HG03460 (cell line): Measurements from ENCODE around the gene MDC1.

Experiments used
- ATAC-seq: cut with Tn5 transposase; IDR thresholded peaks from one replicate; pipeline ENCODE4 v1.9.1; 2021; ENCODE audit not compliant: unreplicated experiment

The MDC1 gene

DNA sequence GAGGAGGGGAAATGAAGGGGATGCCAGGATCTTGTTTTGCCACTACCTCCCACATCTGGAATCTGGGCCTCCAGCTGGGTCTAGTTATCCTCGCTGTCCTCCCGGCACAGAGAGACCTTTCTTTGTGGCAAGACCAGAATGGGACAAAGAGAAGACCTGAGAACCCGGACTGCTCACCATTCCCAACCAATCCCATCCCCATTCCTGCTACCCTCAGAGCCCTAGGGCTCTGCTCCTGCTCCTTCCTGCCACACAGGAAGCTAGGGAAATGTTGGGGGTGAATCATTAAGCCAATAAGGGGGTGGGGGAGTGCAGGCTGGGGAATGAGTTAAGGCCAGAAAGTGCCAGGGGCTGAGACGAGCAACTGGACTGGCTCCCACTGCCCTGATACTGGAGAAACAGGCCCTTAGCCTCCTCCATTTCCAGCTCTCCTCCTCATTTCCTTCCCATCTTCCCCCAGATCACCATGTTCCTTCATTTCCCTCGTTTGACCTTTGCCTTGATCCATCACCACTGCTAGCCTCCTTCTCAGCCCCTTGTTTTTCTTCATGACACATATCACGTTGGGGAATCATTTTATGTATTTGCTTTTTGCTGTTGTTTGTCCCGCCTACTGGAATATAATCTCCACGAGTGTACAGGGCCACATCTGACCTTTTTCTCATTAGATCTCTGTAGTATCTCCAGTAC is 31.9 kb upstream of the MDC1 start:
- ATAC-seq = no peak

- ATAC-seq = no peak
Measured at GRCh38 chr6:30747902-30748769, 31.1 kb upstream of the MDC1 start.

GRCh38 chr6:30747300-30747687 is 30.2 kb upstream of the MDC1 start:
- no peak for ATAC-seq

- ATAC-seq = no peak
Measured at GRCh38 chr6:30744054-30744805, 27.1 kb upstream of the MDC1 start, which contains the start of gene IER3. Gene IER3 (minus strand): TSS chr6:30744547. CDS start chr6:30744518, 29 bp downstream.

DNA sequence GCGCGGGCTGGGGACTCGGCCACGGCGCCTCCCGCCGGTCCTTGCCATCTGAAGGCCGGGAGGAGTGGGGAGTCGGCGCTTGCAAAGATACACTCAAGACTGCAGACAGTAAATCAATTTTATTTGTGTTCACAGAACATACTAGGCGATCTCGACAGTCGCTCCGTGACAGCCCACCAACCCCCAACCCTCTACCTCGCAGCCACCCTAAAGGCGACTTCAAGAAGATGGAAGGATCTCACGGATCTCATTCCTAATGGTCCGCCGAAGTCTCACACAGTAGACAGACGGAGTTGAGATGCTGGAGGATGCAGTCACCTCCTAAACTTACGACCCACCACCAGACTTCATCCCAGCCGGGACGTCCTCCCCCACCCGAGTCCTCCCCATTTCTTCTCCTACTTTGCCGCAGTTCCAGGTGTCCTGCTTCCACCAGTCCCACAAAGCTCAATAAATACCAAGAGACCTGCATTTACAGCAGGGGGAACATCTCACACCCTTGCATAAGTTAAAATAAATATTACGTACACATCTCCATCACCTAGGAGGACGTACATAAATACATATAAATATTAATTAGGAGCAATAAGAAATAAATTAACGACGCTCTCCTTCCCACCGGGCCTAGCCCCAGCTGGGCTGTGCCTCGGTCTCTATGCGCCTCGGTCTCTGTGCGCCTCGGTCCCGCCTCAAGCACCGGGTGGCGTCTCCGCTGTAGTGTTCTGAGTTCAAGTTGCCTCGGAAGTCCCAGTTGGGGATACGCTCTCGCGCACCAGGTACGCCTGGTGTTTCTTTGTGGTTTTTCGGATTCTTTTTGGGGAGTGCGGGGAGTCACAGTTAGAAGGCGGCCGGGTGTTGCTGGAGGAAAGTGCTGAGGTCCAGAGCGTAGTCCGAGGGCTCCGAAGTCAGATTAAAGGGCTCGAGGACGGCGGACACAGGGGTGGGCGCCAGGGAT is 26.3 kb upstream of the MDC1 start:
- ATAC-seq = peak; percentile 21

DNA sequence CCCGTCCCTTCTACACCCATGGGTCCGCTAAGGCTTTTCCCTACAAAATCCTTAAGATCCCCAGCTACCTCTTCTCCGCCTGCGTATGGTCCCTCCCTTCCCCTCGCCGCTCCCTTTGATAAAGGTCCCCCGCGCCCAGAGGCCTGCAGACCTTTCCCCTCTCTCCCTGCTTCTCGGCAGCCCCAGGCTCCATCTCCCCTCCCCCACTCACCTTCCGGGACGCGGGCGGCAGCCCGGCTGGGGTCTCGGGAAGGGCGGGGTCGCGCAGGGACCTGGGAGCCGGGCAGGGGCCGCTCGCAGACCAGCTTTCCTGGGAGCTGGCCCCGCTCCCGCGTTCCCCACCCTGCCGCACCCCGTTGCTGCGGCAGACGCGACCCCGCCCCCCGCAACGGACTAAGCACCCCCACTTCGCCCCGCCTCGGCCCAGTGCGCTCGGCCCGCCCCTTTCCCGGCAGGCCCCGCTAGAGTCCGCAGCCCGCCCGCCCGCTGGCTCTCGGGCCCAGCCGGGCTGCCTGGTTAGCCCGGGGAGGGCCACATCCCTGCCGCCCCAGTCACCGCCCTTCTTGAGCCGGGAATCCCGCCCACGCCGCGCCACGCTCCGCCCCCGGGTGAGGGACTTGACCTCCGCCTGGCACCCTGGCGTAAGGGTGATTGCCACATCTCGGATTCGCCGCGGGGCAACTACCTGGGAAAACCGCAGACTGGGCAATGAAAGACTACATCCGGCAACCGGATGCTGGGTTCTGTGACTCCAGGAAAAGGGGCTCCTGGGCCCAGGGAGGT is 25.4 kb upstream of the MDC1 start, which contains the start of gene FLOT1:
Gene FLOT1, minus strand, starts transcription at position 372 of the 783 bp plus-strand sequence. CDS start 498 bp downstream, outside the sequence.
- ATAC-seq = peak; percentile 62

DNA sequence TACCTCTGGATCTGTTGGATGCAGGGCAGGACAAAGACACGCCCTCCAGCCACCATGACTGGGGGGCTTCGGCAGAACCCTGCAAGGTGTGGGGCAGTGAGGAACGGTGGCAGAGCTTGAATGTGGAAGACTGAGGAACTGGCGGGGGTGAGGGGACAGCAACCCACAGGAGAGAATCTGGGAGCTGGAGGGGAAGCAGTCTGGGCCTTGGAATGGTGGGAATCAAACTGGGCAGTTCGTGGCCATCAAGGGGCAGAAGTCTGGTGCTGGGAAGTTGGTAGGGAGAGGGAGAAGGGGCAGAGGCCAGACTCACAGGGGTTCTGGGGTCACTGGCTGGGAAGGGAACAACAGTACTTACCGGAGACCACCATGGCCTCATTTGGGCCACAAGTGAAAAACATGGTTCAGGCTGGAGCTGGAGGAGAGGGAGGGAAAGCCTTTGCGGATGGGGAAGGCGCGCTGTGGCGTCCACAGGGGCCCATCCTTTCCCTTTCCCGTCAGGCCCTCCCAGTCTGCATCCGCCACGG is 24.8 kb upstream of the MDC1 start:
- ATAC-seq = no peak

DNA sequence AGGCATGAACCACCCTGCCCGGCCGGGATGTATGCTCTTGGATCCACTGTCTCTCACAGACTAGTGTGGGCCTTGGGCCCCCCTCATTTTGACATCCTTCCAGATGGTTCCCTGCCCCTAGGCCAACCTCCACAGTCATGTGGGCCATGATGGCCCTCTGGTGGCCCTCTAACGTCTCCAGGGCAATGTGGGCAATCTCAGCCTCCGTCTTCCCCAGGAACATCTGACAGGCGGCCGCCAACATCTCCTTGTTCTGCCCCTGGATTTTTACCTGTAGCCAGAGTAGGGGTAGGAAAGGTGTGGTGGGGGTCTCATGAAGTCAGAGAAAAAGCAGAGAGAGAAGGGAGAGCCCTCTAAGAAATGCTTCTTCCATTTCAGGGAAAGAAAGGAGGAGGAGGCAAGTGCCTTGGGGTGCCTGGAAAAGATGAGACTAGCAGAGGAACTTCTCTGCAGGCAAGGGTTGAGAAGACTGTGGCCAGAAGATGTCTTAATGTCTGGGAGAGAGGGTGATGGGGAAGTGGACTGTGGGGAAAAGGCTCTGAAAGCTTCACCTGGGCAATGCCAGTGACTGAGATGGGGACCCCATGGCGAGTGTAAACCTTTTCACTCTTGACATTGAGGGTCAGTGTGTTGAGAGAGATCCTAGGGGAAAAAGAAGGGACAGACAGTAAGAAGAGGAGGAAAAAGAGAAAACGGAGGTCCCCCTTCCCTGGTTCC is 24.1 kb upstream of the MDC1 start:
- no peak for ATAC-seq

DNA sequence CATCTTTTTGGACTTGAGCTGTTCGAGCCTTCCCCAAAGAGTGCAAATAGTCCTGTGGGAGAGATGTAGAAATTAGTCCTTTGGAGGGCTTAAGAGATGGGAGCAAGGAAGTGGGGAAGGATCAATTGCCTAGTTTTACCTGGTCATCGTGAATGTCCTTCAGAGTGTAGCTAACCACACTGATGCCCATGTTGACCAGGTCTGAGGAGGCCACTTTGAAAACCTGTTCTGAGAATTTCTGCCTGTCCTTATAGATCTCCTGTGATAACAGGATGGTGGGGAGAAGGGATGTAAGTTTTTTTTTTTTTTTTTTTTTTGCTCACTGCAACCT is 23.4 kb upstream of the MDC1 start:
- no peak for ATAC-seq

DNA sequence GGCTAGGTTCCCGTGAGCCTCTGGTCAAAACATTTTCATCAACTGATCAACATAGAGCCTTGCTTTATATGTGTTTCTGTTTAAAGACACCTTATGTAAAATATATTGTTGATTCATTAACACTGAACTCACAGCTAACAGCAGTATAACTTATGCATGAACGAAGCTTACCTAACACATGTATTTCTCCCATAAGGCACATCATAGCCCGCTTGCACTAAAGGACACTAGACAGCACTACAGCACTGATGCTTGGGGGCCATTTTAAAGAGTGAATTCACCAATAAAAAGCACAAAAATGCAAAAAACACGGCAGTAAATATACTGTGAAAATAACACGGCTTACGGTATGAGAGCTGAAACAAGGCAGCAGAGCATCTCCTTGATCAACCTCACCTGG is 21.5 kb upstream of the MDC1 start:
- no peak for ATAC-seq

DNA sequence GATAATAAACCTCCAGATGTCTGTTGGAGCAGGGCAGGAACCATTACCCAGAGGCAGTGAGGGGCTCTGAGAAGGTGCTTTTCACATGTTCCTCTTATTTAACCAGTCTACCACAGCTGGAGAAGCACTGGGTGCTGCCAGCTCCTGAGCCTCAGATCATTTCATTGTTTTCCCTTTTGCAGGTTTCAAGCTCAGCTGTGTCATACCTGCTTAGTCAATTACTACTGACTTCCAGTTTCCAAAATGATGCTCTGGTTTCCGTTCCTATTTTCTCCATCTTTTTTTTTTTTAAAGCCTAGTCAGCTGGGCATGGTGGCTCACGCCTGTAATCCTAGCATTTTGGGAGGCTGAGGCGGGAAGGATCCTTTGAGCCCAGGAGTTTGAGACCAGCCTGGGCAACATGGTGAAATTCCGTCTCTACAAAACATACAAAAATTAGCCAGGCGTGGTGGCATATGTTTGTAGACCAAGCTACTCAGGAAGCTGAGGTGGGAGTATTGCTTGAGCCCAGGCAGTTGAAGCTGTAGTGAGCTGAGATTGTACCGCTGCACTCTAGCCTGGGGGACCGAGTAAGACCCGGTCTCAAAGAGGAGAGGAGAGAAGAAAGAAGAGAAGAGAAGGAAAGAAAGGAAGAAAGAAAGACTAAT is 18.7 kb upstream of the MDC1 start:
- peak; percentile 38 for ATAC-seq

DNA sequence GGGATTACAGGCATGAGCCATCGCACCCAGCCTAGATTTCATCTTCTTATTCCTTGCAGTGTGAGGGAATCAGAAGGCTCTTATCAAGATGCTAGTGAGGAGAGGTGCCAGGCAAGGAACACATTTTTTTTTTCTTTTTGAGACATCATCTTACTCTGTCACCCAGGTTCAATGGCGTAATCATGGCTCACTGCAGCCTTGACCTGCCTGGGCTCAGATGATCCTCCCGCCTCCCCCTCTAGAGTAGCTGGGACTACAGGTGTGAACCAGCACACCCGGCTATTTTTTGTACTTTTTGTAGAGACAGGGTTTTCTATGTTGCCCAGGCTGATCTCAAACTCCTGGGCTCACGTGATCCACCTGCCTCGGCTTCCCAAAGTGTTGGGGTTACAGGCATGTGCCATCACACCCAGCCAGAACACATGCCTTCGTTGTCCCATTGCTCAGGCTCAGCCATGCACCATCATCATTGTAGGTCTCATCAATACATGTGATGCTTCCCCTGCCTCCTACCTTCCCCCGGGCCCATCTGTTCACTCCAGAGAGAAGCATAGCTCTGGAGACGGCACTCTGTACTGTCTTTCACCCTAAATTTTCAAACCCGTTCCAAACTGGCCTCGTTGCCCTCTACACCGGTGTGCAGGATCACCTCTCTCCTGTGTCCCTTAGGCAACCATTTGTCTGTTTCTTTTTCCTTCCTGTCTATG is 15.3 kb upstream of the MDC1 start:
- ATAC-seq = no peak

DNA sequence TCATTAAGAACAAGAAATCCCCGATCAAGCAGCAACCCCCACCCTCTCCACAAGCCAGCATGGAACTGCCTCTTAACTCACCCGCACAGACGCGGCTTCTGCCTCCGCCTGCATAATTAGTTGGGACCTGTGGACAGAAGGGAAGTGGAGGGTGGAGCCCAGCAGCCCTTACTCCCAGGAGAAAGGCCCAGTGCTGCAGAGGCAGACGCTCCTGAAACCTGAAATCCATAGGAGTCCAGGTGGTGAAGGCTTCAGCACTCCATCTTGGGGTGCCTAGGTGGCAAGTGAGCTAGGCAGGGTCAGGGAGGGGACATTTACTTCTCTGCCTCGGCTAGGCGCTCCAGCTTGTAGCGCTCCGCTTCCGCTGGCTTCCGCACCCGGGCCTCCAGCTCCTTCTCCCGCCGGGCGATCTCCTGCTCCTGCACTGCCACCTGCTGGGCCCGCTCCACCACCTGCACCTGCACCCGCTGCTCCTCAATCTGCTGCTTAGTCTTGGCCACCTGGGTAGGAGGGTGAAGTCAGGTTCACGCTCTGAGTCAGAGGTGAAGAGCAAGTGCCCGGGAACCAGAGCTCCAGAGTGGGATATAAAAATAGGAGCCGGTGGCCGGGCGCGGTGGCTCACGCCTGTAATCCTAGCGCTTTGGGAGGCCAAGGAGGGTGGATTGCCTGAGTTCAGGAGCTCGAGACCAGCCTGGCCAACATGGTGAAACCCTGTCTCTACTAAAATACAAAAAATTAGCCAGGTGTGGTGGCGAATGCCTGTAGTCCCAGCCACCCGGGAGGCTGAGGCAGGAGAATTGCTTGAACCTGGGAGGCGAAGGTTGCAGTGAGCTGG is 13.7 kb upstream of the MDC1 start:
- ATAC-seq = peak; percentile 59

DNA sequence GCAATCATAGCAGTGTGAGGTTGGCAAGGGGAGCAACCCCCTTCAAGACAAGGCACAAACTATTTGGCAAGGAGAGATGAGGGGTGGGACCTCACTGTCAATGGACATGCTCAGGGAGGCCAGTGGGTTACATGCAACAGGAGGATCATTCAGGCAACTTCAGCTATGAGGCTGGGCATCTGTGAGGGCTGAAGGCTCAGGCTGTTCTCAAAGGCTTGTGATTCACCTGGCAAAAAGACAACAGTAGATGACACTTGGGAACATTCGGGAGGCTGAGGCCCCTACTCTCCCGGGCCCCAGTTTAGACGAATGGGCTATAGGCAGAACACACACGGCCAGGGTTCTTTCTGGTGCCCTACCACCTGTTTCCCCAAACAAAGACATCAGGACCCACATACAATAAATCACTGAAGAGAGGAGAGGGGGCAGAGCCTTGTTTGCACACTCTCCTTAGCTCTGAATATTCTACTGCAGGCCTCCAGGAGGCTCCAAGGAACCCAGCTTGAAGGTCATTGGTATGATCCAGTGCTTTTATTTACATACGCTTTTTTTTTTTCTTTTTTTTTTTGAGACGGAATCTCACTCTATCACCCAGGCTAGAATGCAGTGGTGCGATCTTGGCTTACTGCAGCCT is 11.0 kb upstream of the MDC1 start:
- ATAC-seq = no peak

GRCh38 chr6:30726506-30727413 is 9.7 kb upstream of the MDC1 start:
- no peak for ATAC-seq
